Measurements from ENCODE around the gene TBC1D25.

Gene TBC1D25

DNA sequence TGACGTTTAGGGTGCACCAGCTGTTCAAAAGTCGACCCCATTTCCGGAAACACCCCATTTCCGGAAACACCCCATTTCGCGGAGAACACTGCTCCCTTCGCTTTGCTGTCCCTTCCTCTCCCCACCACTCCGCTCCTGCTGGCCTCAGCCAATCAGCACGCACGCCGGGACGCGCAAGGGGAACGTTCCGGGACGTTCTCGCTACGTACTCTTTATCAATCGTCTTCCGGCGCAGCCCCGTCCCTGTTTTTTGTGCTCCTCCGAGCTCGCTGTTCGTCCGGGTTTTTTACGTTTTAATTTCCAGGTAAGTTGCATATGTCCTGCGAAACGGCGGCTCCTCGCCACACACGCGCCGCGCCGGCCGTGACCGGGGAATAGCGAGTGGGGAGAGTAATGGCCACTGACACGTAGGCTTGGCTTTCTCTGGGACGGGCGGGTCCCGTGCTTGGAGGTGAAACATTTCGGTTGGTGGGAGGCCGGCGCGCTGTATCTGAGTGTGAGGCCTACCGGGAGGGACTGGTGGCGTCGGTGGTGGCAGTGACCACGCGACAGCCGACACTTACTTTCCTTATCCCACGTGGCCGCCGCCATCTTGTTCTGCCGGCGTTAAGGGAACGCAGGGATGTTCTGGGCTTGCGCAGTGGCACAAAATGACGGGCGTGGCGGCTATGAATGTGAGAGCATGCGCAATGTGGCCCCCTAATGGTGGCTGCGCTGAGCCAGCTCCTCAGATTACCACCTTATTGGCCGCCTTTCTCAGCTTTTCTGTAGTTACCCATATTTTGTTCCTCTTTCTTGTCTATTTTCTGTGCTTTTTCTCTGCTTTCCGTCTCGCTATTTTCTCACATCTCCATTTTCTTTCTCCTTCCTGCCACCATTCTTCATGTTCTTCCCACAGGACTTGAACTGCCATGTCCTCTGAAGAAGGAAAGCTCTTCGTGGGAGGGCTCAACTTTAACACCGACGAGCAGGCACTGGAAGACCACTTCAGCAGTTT lies 35.1 kb downstream of the TBC1D25 start, which contains the start of gene RBM3:
TSS of gene RBM3 (plus strand) at position 215 of the 997 bp plus-strand sequence. CDS start at position 912, 697 bp downstream.
- Histone ChIP-seq H3K4me2 (peak within 1 kb of the TSS; percentile 85), H3K9me3 (no peaks in the 10 kb centered on the region), H4K20me1 (peaks cover 23% of the 10 kb centered on the region), H3K27ac (peak within 1 kb of the TSS; percentile 99), H3K36me3 (peaks cover 44% of the 10 kb centered on the region), H3K27me3 (peaks cover 4% of the 10 kb centered on the region; the same call in 1 of the 2 replicates), H3K4me1 (peaks cover 14% of the 10 kb centered on the region), H3K9ac (peak within 1 kb of the TSS; percentile 99), H3K4me3 (peak within 1 kb of the TSS; percentile 77)
- TF ChIP-seq Cebpa-rat (IDR thresholded peaks at IDR 0.05), result no peak

DNA sequence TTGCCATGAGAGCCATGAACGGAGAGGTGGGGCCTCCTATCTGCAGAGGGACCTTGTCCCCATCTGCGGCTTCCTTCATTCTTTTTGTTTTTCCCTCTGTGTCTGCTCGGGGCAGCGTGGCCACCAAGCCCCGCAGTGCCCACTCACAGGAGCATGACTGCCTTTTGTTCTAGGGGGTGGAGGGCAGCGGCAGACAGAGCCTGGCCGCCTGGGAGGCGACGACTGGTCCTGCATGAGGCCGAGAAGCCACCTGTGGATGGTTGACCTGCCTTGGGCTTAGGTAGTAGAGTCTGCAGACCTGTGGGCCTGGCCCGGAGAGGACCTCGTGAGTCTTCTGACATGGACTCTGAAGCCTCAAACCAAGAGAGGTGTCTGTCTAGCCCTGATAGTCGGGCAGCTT lies 36.1 kb downstream of the TBC1D25 start:
- Histone ChIP-seq H3K4me3 (peak overlapping the region; percentile 77), H3K36me3 (peaks cover 44% of the 10 kb centered on the region), H3K4me1 (peaks cover 14% of the 10 kb centered on the region), H3K9ac (peak overlapping the region; percentile 99), H3K9me3 (no peaks in the 10 kb centered on the region), H4K20me1 (peaks cover 23% of the 10 kb centered on the region), H3K4me2 (peak overlapping the region; percentile 85), H3K27me3 (peaks cover 4% of the 10 kb centered on the region; the same call in 1 of the 2 replicates), H3K27ac (peak overlapping the region; percentile 99; the same call in 1 of the 2 replicates)
- no peak for TF ChIP-seq Cebpa-rat (IDR thresholded peaks at IDR 0.05)

DNA sequence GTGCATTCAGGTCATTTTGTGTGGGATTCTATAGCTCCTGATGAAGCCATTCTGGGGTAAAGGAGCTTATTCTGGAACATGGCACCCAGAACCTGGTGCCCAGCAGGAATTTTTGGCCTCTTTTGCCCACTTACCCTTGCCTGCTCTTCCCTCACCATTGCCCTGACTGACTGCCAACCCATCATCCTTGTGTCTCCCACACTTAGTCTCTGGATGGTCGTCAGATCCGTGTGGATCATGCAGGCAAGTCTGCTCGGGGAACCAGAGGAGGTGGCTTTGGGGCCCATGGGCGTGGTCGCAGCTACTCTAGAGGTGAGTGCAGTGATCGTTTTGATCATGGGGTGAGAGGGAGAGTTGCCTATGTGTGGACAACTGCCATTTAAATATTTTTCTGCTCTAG lies 36.6 kb downstream of the TBC1D25 start:
- H3K9me3 ChIP-seq, result no peaks in the 10 kb centered on the region
- peaks cover under 1% of the 10 kb centered on the region; the same call in 1 of the 2 replicates for H3K27me3 ChIP-seq
- H3K4me1 ChIP-seq, result peaks cover 14% of the 10 kb centered on the region
- peak overlapping the region; percentile 85 for H3K4me2 ChIP-seq
- TF ChIP-seq Cebpa-rat (IDR thresholded peaks at IDR 0.05), result no peak
- H3K9ac ChIP-seq, result peak overlapping the region; percentile 99
- no peak overlapping the region for H3K27ac ChIP-seq
- H4K20me1 ChIP-seq, result peaks cover 23% of the 10 kb centered on the region
- H3K36me3 ChIP-seq, result peaks cover 44% of the 10 kb centered on the region
- H3K4me3 ChIP-seq, result peak overlapping the region; percentile 77

DNA sequence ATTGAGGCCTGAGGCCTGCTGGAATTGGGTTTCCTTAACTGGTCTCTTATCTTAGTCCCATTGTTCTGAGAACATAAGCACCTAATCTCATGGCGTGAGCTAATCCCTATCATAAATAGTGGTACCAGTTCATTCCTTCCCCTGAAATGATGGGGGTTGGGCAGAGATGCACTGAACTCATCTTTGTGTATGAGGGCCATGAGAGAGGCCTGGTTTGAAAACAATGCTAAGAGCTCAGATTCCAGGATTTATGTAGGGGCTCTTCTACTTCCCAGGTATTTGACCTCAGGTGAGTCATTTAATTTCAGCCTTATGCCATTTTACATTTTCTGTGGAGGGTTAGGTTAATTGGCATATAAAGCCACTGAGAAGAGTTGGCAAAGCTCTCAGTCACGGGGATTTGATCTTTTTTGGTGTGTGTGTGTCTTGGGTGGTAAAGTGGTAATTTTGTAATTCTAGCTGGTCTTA lies 39.2 kb downstream of the TBC1D25 start:
- Histone ChIP-seq H3K9ac (no peak overlapping the region), H3K36me3 (peaks cover 44% of the 10 kb centered on the region), H3K9me3 (no peaks in the 10 kb centered on the region), H3K4me2 (no peak overlapping the region), H3K27me3 (no peaks in the 10 kb centered on the region), H3K4me1 (peaks cover 14% of the 10 kb centered on the region), H4K20me1 (peaks cover 23% of the 10 kb centered on the region), H3K4me3 (no peak overlapping the region), H3K27ac (no peak overlapping the region)
- TF ChIP-seq Cebpa-rat (IDR thresholded peaks at IDR 0.05), result no peak

DNA sequence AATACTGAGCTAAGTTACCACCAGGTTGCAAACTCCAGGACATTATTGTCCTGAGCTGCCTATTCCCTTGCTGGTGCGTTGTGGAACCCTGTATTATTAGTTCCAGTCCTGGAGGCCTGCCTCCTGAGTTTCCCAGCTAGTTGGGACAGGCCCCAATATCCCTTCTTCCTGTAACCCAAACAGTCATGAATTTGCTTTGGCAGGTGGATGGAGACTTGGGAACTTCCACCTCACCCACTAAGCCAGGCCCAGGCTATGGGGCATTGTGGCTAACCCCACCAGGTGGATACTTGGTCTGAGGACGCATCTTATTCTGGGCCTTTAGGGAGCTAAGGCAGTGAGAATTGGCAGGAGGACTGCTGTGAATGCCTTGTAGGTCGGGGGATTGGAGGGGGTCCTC lies 39.7 kb downstream of the TBC1D25 start:
- no peak overlapping the region for H3K9ac ChIP-seq

DNA sequence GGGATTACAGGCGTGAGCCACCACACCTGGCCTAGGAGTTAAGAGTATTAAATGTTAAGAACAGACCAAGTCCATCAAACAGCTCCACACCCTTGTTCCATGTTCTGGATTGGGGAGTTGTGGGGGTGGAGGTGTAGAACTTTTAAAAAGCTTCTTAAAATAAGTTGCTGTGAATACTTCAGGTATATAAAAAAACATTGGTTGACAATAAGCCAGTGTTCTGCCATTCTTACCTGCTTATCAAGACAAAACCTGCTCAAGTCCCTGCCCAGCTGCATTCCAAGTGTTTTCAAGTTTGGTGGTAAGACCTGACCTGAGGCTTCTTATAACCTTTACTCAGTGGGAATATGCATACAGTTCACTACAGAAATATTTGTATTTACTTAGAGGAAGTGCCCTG lies 41.1 kb downstream of the TBC1D25 start:
- Histone ChIP-seq H3K9ac (no peak overlapping the region), H3K9me3 (no peaks in the 10 kb centered on the region), H3K4me3 (no peak overlapping the region), H3K36me3 (peaks cover 38% of the 10 kb centered on the region), H3K27ac (no peak overlapping the region), H3K4me2 (no peak overlapping the region), H3K27me3 (no peaks in the 10 kb centered on the region), H3K4me1 (peaks cover 9% of the 10 kb centered on the region), H4K20me1 (peaks cover 19% of the 10 kb centered on the region)
- TF ChIP-seq Cebpa-rat (IDR thresholded peaks at IDR 0.05), result no peak

More for the DNA sequence above, 39.7 kb downstream of the TBC1D25 start:
- Histone ChIP-seq H4K20me1 (peaks cover 23% of the 10 kb centered on the region), H3K27me3 (no peaks in the 10 kb centered on the region), H3K4me1 (peaks cover 14% of the 10 kb centered on the region), H3K9me3 (no peaks in the 10 kb centered on the region), H3K36me3 (peaks cover 44% of the 10 kb centered on the region), H3K4me3 (no peak overlapping the region), H3K27ac (no peak overlapping the region), H3K4me2 (no peak overlapping the region)
- TF ChIP-seq Cebpa-rat (IDR thresholded peaks at IDR 0.05), result no peak

DNA sequence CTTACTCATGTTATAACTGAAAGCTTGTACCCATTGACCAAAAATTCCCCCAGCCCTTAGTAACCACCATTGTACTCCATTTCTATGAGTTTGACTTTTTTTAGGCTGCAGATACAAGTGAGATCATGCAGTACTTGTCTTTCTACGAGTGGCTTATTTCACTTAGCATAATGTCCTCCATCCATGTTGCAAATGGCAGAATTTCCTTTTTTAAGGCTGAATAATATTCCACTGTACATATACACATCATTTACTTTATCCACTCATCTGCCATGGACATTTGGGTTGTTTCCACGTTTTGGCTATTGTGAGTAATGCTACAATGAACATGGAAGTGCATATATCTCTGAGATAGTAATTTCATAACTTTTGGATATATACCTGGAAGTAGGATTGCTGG lies 45.2 kb downstream of the TBC1D25 start:
- no peak for TF ChIP-seq Cebpa-rat (IDR thresholded peaks at IDR 0.05)
- Histone ChIP-seq H4K20me1 (no peaks in the 10 kb centered on the region), H3K27ac (no peak overlapping the region), H3K27me3 (peaks cover 21% of the 10 kb centered on the region; the same call in 1 of the 2 replicates), H3K9me3 (no peaks in the 10 kb centered on the region), H3K4me1 (no peaks in the 10 kb centered on the region), H3K36me3 (no peaks in the 10 kb centered on the region), H3K4me2 (no peak overlapping the region), H3K9ac (no peak overlapping the region), H3K4me3 (no peak overlapping the region)

DNA sequence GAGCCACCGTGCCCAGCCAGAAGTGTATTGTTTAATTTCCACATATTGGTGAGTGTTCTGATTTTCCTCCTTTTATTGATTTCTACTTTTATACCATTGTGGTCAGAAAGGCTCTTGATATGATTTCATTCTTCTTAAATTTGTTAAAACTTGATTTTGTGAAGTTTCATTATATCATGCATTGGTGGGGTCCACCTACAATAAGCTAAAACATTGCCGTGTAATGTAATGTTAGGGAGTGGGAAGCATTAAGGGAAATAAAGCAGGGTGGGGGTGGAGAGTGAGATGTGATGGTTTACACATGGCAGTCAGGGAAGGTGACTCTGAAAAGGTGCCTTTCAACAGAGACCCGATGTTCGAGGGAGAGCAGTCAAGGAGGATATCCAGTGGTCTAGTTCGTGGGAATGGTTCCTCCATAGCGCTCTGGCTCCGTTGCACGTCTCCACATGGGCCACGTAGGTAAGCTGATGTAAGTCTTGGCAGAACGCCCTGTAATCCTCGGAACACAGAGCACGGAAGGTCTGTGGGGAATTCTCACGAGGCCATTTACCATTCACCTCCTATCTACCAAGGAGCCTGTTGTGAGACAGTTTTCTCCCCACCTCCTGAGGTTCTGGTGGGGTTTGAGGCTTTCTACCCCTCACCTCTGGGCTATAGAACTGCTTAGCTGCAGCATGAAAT lies 50.1 kb downstream of the TBC1D25 start:
- Histone ChIP-seq H3K4me3 (no peak overlapping the region), H3K9ac (no peak overlapping the region), H3K27me3 (peaks cover 27% of the 10 kb centered on the region; the same call in 1 of the 2 replicates), H3K36me3 (no peaks in the 10 kb centered on the region), H3K27ac (no peak overlapping the region), H4K20me1 (no peaks in the 10 kb centered on the region), H3K4me1 (no peaks in the 10 kb centered on the region), H3K4me2 (no peak overlapping the region), H3K9me3 (no peaks in the 10 kb centered on the region)
- no peak for TF ChIP-seq Cebpa-rat (IDR thresholded peaks at IDR 0.05)

DNA sequence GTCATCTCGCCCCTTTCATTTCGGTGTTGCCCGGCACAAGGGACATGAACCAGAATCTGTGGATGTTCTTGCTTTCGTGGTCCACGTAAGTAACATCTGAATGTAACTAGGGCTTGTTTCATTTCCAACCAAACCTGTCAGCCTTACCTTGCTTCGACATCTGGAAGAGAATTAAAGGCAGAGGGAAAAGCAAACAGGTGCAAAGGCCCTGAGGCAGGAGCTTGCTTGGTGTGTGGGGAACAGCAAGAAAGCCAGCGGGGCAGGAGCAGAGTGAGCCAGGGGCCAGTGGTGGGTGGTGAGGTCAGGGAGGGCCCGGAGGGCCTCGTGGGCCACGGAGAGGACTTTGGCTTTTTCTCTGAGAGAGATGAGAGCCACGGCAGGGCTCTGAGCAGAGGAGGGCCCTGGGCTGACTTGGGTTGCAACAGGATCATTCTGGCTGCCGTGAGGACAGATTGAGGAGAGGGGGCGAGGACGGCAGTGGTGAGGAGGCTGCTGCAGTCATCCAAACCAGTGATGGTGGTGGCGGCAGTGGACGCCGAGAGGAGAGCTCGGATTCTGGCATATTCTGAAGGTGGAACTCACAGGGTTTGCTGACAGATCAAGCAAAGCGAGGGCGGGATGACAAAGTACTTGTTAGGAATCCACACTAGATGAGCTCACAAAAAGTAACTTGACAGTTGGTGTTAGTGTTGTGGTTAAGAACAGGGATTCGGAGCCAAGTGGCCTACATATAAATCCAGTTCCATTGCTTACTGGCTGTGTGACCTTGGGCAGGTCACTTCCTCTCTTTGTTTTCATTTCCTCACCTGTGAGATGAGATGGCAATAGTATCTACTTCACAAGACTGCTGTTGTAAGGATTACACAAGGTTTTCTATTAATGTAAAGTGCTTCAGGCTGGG lies 50.9 kb downstream of the TBC1D25 start:
- H3K9me3 ChIP-seq, result no peaks in the 10 kb centered on the region
- H3K9ac ChIP-seq, result no peak overlapping the region
- H3K4me1 ChIP-seq, result peaks cover 8% of the 10 kb centered on the region
- H3K4me2 ChIP-seq, result no peak overlapping the region
- H3K4me3 ChIP-seq, result no peak overlapping the region
- H3K27ac ChIP-seq, result no peak overlapping the region
- no peaks in the 10 kb centered on the region for H3K36me3 ChIP-seq
- H4K20me1 ChIP-seq, result no peaks in the 10 kb centered on the region
- no peak for TF ChIP-seq Cebpa-rat (IDR thresholded peaks at IDR 0.05)
- H3K27me3 ChIP-seq, result peaks cover 27% of the 10 kb centered on the region; the same call in 1 of the 2 replicates

All from BLaER1 (cell line).